Heart left ventricle (tissue), 16 donors: Measurements from ENCODE around the gene NKIRAS1. TPM values are rescaled to one million over a fixed set of nuclear protein-coding genes. Genes with fewer than 3 reads are reported as not detected.

ENCODE experiments used
- ATAC-seq, 4 donors: fragments of 200-7000 bp; cut with Tn5 transposase; one replicate each; pipeline ENCODE4 v1.9.1; 2020 to 2022; ENCODE audit warnings: moderate library complexity in 4 of 4, mild to moderate bottlenecking in 3 of 4, moderate number of reproducible peaks in 1 of 4
- DNase-seq, 5 donors: peaks; one replicate each; pipeline ENCODE4 v3.0.0-alpha.2; 2020
- H3K27ac ChIP-seq, 12 donors: fragments of 200-600 bp; sonication (generic) in 4 of 12; one replicate each; pipeline versions ENCODE4 v1.5.0 to v1.8.0; 2016 to 2022; ENCODE audit warnings: mild to moderate bottlenecking in 2 of 12
- H3K27me3 ChIP-seq, 9 donors: fragments of 200-600 bp; sonication (generic) in 2 of 9; one replicate each; pipeline versions ENCODE4 v1.5.1 to v1.8.0; 2016 to 2022; ENCODE audit warnings: mild to moderate bottlenecking in 3 of 9
- H3K36me3 ChIP-seq, 9 donors: fragments of 200-600 bp; sonication (generic) in 2 of 9; one replicate each; pipeline versions ENCODE4 v1.5.0 to v1.8.0; 2018 to 2022; ENCODE audit warnings: mild to moderate bottlenecking in 2 of 9
- H3K4me1 ChIP-seq, 12 donors: fragments of 200-600 bp; sonication (generic) in 4 of 12; one replicate each; pipeline versions ENCODE4 v1.5.0 to v1.8.0; 2016 to 2022; ENCODE audit warnings: mild to moderate bottlenecking in 3 of 12
- H3K4me3 ChIP-seq, 12 donors: fragments of 200-600 bp; sonication (generic) in 4 of 12; one replicate each; pipeline versions ENCODE4 v1.5.0 to v1.8.0; 2017 to 2022; ENCODE audit warnings: mild to moderate bottlenecking in 9 of 12, moderate library complexity in 4 of 12
- H3K9me3 ChIP-seq, 12 donors: fragments of 200-600 bp; sonication (generic) in 4 of 12; one replicate each; pipeline versions ENCODE4 v1.5.0 to v1.8.0; 2016 to 2022; ENCODE audit warnings: mild to moderate bottlenecking in 1 of 12
- POLR2A ChIP-seq, 2 donors: fragments of 450-650 bp; IDR thresholded peaks; one replicate each; pipeline ENCODE4 v1.6.1; 2017; ENCODE audit warnings: antibody characterized with exemption in 2 of 2, mild to moderate bottlenecking in 2 of 2, moderate library complexity in 2 of 2
- WGBS, 4 donors: extraction: QIAGEN DNeasy Blood & Tissue Kit in 2 of 4; methylation state at CpG; one replicate each; pipeline versions ENCODE4 v1.1.5 to v1.1.7; 2013 to 2018; 5-methylcytosine and 5-hydroxymethylcytosine counted together
- intact Hi-C, 10 donors: fragments of 100-400 bp; cut with DNase I; formaldehyde crosslinking; loops; one replicate each; pipeline versions ENCODE4 v1.11.1 to v1.14.2; 2022
- polyA plus RNA-seq, 2 donors: library from polyadenylated mRNA; stranded (reverse); fragments of 200-250 nt; gene quantifications; one replicate each; pipeline ENCODE4 v1.2.3, GENCODE V29; 2013
- total RNA-seq, 9 donors: library from RNA; depleted of rRNA in 2 of 9; stranded (reverse); fragments of >200 nt in 2 of 9; fragmentation: NEBNext Ultra II Directional in 3 of 9; extraction: Animal tissue kit (Norgen Biotek cat#: 25700) in 3 of 9; gene quantifications; one replicate each; pipeline versions ENCODE4 v1.1.0 to v1.2.4, GENCODE V29; 2016 to 2023
- TF ChIP-seq, protein P1 (sequence below), 12 donors: fragments of 200-600 bp; sonication (generic) in 4 of 12; IDR thresholded peaks; one replicate each; pipeline versions ENCODE4 v1.5.0 to v1.8.0; 2018 to 2022; ENCODE audit warnings: antibody characterized with exemption in 12 of 12, mild to moderate bottlenecking in 5 of 12
- donor health status: ischemic (EF 13 %, LVEDD 7.1; RV severe dilation, severe dysfunction).
- donor health status: healthy with polysubstance abuse.
- donor health status: DM: no; HTN: yes; CAD: no.
- donor health status: DM: no; HTN: no; CAD: no.
- donor health status: ischemic (EF 25% LVEDD 6.9; RV normal size, moderate dysfunction).
- donor health status: ischemic (EF 25% LVEDD 5.7; RV mildly dilated, moderate dysfunction).
- donor health status: healthy.
- donor health status: DM: yes; HTN: yes; CAD: no.
- donor health status: ischemic (EF 35%, LVEDD 5.7; RV mildly dilated, moderate dysfunction).
- donor health status: nonischemic (EF 11% LVEDD 7.7; RV severe dilation, severe dysfunction).
- donor health status: DM: yes; HTN: yes; CAD: no.
- donor health status: PGD.
- donor health status: ischemic (EF 29% LVEDD 5.4; RV normal size, mild dysfunction).
- donor health status: nonischemic (EF 23%, LVEDD 6.1; RV moderate dilation, normal function).

NKIRAS1 gene
- total and polyA plus RNA-seq, 11 donors = 13.3 to 23.2 (median 17.8) TPM

DNA sequence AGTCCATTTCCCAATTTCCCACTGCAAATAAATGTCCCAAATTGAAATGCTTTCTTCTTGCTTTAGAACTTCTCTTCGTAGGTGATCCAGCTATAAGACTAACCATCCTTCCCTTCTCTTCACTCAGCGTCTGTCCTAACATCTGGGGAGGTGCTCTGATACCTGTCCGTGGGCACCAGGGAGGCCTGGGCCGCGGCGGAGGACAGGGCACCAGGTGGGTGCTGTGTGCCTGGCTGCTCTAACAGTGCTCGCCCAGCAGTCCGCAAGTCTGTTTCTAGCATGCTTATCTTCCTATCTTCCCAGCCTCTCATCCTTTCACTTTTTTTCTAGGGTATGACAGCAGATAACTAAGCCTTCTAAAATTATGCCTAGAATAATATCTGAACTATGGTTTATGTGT lies 37.3 kb downstream of the NKIRAS1 start:
- H3K27me3 ChIP-seq = no peaks in the 10 kb centered on the region
- no peak for TF ChIP-seq POLR2A (IDR thresholded peaks at IDR 0.05)
- TF ChIP-seq, protein P1, sequence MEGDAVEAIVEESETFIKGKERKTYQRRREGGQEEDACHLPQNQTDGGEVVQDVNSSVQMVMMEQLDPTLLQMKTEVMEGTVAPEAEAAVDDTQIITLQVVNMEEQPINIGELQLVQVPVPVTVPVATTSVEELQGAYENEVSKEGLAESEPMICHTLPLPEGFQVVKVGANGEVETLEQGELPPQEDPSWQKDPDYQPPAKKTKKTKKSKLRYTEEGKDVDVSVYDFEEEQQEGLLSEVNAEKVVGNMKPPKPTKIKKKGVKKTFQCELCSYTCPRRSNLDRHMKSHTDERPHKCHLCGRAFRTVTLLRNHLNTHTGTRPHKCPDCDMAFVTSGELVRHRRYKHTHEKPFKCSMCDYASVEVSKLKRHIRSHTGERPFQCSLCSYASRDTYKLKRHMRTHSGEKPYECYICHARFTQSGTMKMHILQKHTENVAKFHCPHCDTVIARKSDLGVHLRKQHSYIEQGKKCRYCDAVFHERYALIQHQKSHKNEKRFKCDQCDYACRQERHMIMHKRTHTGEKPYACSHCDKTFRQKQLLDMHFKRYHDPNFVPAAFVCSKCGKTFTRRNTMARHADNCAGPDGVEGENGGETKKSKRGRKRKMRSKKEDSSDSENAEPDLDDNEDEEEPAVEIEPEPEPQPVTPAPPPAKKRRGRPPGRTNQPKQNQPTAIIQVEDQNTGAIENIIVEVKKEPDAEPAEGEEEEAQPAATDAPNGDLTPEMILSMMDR (IDR thresholded peaks at IDR 0.05) = no peak
- DNase-seq (no peak), ATAC-seq (peak in 1 of 4 donors; percentile 17)
- no peak overlapping the region for H3K4me3 ChIP-seq
- no peaks in the 10 kb centered on the region for H3K9me3 ChIP-seq
- intact Hi-C loops = no loop called here
- whole genome bisulfite sequencing, 4 donors = 91 to 97% (median 94%) methylated on average over 8 of the region's 8 CpGs
- peaks cover 0 to 16% (median 0%) of the 10 kb centered on the region in 9 donors for H3K36me3 ChIP-seq
- no peak overlapping the region for H3K27ac ChIP-seq
- H3K4me1 ChIP-seq = peaks cover 0 to 48% (median 27%) of the 10 kb centered on the region in 12 donors

DNA sequence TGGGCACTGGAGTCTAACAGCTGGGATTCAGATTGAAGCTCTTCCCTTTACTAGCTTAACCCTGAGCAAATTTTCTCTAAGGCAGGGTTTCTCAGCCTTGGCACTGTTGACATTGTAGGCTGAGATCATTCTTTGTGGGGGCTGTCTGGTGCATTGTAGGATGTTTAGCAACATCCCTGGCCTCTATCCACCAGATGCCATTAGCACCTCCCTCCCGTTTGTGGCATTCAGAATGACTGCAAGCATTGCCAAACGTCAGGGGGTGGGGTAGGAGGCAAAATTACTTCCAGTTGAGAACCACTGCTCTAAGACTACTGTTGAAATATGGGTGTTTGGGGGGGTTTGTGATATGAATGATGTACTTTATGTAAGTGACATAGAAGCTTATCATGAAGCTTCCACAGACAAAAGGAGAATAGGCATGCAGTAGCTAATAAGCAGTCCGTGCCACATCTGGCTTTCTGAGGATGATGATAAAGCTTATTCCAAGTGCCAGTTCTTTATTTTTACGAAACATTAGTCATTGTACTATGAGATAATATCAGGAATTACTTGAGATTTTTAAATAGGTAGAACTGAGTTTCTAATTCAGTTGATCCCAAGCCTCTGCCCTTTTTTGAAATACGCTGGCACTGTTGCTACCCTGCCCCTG lies 39.3 kb downstream of the NKIRAS1 start:
- intact Hi-C loops = no loop called here
- peaks cover 0 to 15% (median 0%) of the 10 kb centered on the region in 9 donors for H3K36me3 ChIP-seq
- H3K4me3 ChIP-seq = no peak overlapping the region
- ATAC-seq (peak in 3 of 4 donors; percentile 61 to 70 (median 67)), DNase-seq (peak in 1 of 5 donors; percentile 58)
- no peaks in the 10 kb centered on the region for H3K27me3 ChIP-seq
- peaks cover 0 to 57% (median 41%) of the 10 kb centered on the region in 12 donors for H3K4me1 ChIP-seq
- no peak overlapping the region for H3K27ac ChIP-seq
- no peak for TF ChIP-seq POLR2A (IDR thresholded peaks at IDR 0.05)
- TF ChIP-seq, protein P1 (IDR thresholded peaks at IDR 0.05) = no peak
- WGBS, 4 donors = 39 to 44% (median 41%) methylated on average over 5 of the region's 5 CpGs
- no peaks in the 10 kb centered on the region for H3K9me3 ChIP-seq

DNA sequence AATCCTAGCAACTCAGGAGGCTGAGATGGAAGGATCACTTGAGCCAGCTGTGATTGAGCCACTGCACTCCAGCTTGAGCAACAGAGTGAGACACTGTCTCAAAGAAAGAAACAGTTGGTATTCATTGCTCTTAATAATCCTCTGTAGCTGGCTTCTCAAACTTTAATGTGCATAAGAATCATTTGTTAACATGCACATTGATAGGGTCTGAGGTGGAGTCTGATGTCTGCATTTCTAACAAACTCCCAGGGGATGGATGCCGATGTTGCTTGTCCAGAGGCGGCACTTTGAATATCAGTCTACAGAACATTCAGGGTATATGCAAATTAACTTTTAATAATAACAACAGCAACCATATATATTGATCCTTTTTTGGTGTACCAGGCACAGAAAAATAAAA lies 39.9 kb downstream of the NKIRAS1 start:
- H3K9me3 ChIP-seq = no peaks in the 10 kb centered on the region
- no peak overlapping the region for H3K27ac ChIP-seq
- peaks cover 0 to 9% (median 0%) of the 10 kb centered on the region in 9 donors for H3K36me3 ChIP-seq
- H3K4me1 ChIP-seq = peaks cover 0 to 57% (median 41%) of the 10 kb centered on the region in 12 donors
- DNase-seq (no peak), ATAC-seq (no peak)
- no peak overlapping the region for H3K4me3 ChIP-seq
- H3K27me3 ChIP-seq = no peaks in the 10 kb centered on the region
- intact Hi-C loops = no loop called here
- WGBS, 4 donors = 69 to 84% (median 72%) methylated on average over 2 of the region's 2 CpGs
- TF ChIP-seq, protein P1 (IDR thresholded peaks at IDR 0.05) = no peak
- no peak for TF ChIP-seq POLR2A (IDR thresholded peaks at IDR 0.05)

DNA sequence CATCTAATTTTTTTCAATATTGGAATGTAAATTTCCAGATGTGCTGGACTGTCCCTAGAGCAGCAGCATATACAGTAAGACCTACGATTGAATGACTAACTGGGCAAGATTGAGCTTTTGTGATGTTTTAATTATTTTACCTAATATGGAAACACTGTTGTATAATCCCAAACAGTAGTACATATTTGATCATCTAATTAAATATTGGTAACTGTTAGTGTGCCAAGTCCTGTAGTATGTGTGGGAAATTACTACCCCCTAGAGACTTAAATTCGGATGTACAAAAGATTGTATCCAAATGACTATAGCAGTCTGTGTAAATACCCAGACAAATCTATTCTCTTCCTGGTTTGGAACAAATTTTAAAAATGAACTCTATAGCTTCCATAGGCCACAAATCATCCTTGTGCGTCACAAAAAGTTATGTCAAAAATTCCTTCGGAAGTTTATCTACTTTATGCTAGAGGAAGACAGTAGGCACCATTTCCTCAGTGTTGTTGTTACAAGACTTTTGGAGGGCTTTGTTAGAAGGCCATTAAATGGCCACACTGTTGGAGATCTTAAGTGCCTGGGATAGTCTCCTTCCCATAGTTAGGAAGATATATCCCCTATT lies 41.6 kb downstream of the NKIRAS1 start:
- intact Hi-C loops = no loop called here
- no peak overlapping the region for H3K27ac ChIP-seq
- no peaks in the 10 kb centered on the region for H3K36me3 ChIP-seq
- no peak for TF ChIP-seq POLR2A (IDR thresholded peaks at IDR 0.05)
- TF ChIP-seq, protein P1 (IDR thresholded peaks at IDR 0.05) = no peak
- WGBS, 4 donors = 64 to 70% (median 65%) methylated on average over 4 of the region's 4 CpGs
- no peak overlapping the region for H3K4me3 ChIP-seq
- no peaks in the 10 kb centered on the region for H3K27me3 ChIP-seq
- DNase-seq = no peak
- peaks cover 0 to 51% (median 37%) of the 10 kb centered on the region in 12 donors for H3K4me1 ChIP-seq
- no peaks in the 10 kb centered on the region for H3K9me3 ChIP-seq
- ATAC-seq = no peak
